Neutrophil (primary cell): ENCODE data around the gene EPHB6.

ENCODE experiments used
- H3K27ac ChIP-seq: fragments of 200-600 bp; sonication (generic); 2 replicates; pipeline ENCODE4 v1.5.1; 2016; ENCODE audit warnings: mild to moderate bottlenecking, moderate library complexity
- H3K27me3 ChIP-seq: fragments of 200-600 bp; sonication (generic); 2 replicates; pipeline ENCODE4 v1.6.0; 2016; ENCODE audit warnings: mild to moderate bottlenecking
- H3K36me3 ChIP-seq: fragments of 200-600 bp; sonication (generic); 2 replicates; pipeline ENCODE4 v1.5.1; 2017
- H3K4me1 ChIP-seq, 2 experiments: fragments of 200-600 bp in 1 of 2; sonication (generic) in 1 of 2; 1 replicate in 1 of 2; 2 replicates in 1 of 2; pipeline versions ENCODE4 v1.5.1 to v1.6.1; 2013 to 2016; ENCODE audit warnings: low read depth in 1 of 2, low read length in 1 of 2, mild to moderate bottlenecking in 1 of 2, moderate library complexity in 1 of 2; ENCODE audit not compliant: control insufficient read depth in 1 of 2, insufficient read depth in 1 of 2
- H3K4me3 ChIP-seq, 2 experiments: fragments of 200-600 bp in 1 of 2; sonication (generic) in 1 of 2; 1 replicate in 1 of 2; 2 replicates in 1 of 2; pipeline ENCODE4 v1.5.1; 2013 to 2016; ENCODE audit warnings: low read depth in 1 of 2, low read length in 1 of 2, mild to moderate bottlenecking in 1 of 2, moderate library complexity in 1 of 2
- H3K9me3 ChIP-seq: fragments of 200-600 bp; sonication (generic); 2 replicates; pipeline ENCODE4 v1.5.1; 2016
- TF ChIP-seq, protein P1 (sequence below): fragments of 200-600 bp; sonication (generic); IDR thresholded peaks from 2 replicates; pipeline ENCODE4 v1.5.1; 2016; ENCODE audit warnings: antibody characterized with exemption

EPHB6 gene

DNA sequence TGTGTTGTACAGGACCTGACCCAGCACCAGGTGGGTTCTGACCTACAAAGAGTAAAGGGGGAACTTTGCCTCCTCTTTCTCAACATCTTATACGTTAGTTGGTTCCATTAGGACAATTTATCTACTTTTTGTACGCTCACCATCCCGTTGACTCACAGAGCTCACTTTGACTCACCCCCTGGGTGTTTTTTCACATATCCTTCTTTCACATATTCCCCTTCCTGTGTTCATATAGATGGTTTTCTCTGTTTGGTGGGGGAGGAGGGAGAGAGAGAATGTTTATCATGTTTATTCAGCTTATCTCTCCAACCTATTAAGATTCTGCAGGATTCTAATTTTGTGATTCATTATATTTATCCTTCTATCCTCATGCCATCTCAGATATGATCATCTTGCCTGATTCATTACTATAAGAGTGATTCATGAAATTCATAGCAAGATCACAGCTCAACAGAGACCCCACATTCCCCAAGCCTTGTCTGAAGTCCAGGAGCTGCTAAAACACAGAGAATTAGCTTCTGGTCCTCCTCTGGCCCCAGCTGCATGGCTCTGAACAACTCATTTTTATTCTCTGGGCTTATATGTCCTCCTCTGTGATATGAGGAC is 46.9 kb upstream of the EPHB6 start:
- H3K4me3 ChIP-seq: no peak overlapping the region
- no peak overlapping the region for H3K27ac ChIP-seq
- TF ChIP-seq, protein P1, sequence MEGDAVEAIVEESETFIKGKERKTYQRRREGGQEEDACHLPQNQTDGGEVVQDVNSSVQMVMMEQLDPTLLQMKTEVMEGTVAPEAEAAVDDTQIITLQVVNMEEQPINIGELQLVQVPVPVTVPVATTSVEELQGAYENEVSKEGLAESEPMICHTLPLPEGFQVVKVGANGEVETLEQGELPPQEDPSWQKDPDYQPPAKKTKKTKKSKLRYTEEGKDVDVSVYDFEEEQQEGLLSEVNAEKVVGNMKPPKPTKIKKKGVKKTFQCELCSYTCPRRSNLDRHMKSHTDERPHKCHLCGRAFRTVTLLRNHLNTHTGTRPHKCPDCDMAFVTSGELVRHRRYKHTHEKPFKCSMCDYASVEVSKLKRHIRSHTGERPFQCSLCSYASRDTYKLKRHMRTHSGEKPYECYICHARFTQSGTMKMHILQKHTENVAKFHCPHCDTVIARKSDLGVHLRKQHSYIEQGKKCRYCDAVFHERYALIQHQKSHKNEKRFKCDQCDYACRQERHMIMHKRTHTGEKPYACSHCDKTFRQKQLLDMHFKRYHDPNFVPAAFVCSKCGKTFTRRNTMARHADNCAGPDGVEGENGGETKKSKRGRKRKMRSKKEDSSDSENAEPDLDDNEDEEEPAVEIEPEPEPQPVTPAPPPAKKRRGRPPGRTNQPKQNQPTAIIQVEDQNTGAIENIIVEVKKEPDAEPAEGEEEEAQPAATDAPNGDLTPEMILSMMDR: no peak
- H3K36me3 ChIP-seq: no peaks in the 10 kb centered on the region
- no peaks in the 10 kb centered on the region for H3K9me3 ChIP-seq
- H3K4me1 ChIP-seq: no peaks in the 10 kb centered on the region
- H3K27me3 ChIP-seq: peaks cover 51% of the 10 kb centered on the region

DNA sequence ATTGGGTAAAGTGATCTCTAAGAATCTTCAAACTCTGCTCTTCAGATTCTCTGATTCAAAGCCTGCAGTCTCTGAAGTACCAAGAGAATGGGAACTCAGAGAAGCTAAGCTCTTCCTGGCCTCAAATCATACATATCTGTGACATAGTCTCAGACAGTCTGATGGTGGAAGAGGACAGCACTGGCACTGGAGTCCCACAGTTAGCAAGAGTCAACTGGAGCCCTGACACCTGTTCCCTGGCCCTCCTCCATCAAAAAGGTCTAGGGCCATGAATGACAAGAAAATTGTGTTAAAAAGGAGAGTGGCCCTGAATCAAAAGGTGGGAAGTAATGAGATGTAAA is 46.4 kb upstream of the EPHB6 start:
- no peaks in the 10 kb centered on the region for H3K9me3 ChIP-seq
- H3K27ac ChIP-seq: no peak overlapping the region
- H3K36me3 ChIP-seq: no peaks in the 10 kb centered on the region
- TF ChIP-seq, protein P1: no peak
- no peak overlapping the region for H3K4me3 ChIP-seq
- peaks cover 51% of the 10 kb centered on the region for H3K27me3 ChIP-seq
- no peaks in the 10 kb centered on the region for H3K4me1 ChIP-seq

DNA sequence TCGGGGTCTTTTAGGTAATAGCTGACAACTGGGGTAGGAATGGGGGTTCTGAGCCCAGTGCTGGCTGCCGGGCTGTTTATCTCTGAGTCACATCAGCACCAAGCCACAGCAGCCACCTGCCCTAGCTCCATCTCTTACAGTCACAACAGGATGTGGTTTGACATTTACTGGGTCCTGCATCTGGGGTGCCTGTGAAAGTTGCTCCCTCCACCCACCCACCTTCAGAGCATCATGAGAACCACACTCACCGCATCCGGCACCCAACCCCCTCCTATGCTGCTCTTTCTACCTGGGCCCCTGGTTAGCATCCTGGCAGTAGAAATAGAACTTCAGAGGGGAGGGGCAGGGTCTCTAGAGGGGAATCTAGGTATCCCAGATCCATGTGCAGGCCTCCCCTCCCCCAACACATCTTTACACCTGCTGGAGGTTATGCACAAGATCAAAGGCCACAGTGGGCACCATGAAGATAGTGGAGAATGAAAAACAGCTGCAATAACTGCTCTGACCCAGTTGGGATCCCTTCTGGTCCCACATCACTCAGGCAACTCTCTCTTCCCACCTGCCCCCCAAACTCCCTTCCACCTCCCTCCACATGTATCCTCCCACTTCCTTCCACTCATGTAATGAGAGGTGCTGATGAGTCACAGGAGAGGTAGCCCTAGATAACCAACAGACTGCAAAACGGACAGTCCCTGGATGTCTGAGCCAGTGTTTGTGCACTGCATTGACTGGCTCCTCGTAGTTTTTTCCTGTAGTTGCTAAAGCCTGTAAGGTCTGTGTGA is 45.9 kb upstream of the EPHB6 start:
- Histone ChIP-seq H3K4me1 (no peaks in the 10 kb centered on the region), H3K36me3 (no peaks in the 10 kb centered on the region), H3K9me3 (no peaks in the 10 kb centered on the region), H3K27me3 (peaks cover 51% of the 10 kb centered on the region), H3K4me3 (no peak overlapping the region), H3K27ac (no peak overlapping the region)
- TF ChIP-seq, protein P1: no peak

DNA sequence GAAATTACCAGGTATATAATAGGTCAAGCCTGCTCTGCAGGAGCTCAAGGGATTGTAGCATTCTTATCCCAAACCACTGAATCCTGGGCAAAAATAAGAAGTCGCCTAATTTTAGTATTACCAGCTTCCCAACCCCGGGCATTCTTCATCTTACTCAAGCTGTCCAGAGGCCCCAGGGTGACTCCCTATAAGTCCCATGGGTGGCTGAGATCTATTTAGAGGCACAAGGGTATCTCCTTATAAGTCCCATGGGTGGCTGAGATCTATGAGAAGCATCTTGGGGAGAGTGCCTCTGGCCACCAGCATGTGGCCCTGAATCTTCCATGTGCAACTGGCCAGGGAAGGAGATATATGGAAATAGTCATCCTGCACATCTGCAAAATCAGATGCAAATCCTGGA is 45.2 kb upstream of the EPHB6 start:
- Histone ChIP-seq H3K4me3 (no peak overlapping the region), H3K27ac (no peak overlapping the region), H3K27me3 (peaks cover 48% of the 10 kb centered on the region), H3K9me3 (no peaks in the 10 kb centered on the region), H3K4me1 (no peaks in the 10 kb centered on the region), H3K36me3 (no peaks in the 10 kb centered on the region)
- TF ChIP-seq, protein P1: no peak

DNA sequence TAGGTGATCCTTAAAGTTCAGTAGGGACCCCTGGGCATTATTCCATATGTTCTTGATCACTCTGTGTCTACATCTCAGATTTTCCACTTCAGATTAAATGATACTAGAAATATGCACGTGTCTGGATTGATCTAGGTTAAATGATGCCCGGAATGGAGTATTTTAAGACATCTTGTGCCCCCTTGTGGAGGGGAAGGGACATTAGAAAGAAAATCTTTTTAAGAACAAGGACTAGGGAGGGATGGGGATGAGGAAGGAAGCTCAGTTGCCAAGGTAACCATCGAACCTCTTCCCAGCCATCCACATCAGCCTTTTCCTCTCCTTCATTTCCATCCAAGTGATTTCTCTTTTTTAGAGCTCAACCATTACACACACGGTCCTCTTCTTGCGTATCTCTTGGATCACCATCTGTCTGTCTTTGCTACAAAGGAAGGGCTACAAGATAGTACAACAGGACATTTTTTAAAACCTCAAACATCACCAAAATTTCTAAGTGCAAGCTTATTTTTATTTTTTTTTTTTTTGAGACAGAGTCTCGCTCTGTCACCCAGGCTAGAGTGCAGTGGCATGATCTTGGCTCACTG is 43.6 kb upstream of the EPHB6 start:
- Histone ChIP-seq H3K4me3 (no peak overlapping the region), H3K27me3 (peaks cover 35% of the 10 kb centered on the region), H3K27ac (no peak overlapping the region), H3K4me1 (no peaks in the 10 kb centered on the region), H3K9me3 (no peaks in the 10 kb centered on the region), H3K36me3 (no peaks in the 10 kb centered on the region)
- TF ChIP-seq, protein P1: no peak
